Umbilical cord (tissue), 2 donors: Measurements from ENCODE around the gene BTBD1. TPM values are rescaled to one million over a fixed set of nuclear protein-coding genes. Genes with fewer than 3 reads are reported as not detected.
A peak's percentile ranks its signal among the peaks of the same experiment; 100 is the strongest.

Experiments used
- DNase-seq: peaks from one replicate; pipeline ENCODE4 v3.0.0-alpha.2; 2015; ENCODE audit warnings: low spot score
- total RNA-seq: library from RNA; depleted of rRNA; stranded (reverse); fragments of >200 nt; gene quantifications from one replicate; pipeline ENCODE4 v1.2.3, GENCODE V29; 2014; ENCODE audit warnings: low replicate concordance; ENCODE audit not compliant: insufficient read depth

Gene BTBD1
- total RNA-seq, result 65.5 TPM

DNA sequence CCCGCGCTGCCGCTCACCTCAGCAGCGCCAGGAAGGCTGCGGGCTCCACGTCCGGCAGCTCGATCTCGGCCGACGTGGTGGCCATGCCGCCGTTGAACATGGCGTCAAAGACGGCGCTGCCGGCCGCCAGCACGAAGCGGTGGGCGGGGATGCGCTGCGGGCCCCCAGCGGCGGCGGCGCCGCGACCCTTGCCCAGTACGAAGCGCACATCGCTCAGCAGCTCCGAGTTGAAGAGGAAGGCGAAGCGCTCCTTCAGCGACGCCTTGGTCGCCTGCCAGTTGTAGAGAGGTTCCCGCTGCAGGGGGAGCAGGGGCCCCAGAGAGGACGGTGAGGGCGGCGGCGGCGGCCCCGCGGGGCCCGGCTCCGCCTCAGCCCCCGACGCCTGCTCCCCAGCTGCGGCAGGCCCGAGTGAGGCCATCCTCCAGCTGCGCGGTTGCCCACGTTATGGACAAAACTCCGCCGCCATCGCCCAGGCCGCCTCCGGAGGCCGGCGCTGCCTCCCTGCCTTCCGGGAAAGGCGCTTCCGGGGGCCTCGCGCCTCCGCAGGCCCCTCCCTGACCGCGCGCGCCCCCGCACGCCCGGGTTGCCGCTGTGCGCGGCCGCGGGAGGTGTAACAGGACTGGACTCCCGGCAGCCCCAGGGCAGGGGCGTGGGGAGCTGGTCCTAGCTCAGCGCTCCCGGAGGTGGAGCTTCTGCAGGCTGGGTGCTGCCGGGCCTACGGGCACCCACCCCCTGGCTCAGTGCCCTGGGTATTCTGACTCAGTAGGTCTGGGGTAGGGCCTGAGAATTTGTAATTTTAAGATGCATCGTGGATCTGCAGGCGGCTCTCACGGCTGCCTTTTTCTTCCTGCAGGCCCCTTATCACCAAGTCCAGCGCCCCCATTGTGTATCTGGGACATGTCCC, at the start of gene BTBD1:
Gene BTBD1 (minus strand): TSS at position 519 of the 904 bp plus-strand sequence. CDS start 101 bp downstream, at position 418.
- peak; percentile 98 for DNase-seq

DNA sequence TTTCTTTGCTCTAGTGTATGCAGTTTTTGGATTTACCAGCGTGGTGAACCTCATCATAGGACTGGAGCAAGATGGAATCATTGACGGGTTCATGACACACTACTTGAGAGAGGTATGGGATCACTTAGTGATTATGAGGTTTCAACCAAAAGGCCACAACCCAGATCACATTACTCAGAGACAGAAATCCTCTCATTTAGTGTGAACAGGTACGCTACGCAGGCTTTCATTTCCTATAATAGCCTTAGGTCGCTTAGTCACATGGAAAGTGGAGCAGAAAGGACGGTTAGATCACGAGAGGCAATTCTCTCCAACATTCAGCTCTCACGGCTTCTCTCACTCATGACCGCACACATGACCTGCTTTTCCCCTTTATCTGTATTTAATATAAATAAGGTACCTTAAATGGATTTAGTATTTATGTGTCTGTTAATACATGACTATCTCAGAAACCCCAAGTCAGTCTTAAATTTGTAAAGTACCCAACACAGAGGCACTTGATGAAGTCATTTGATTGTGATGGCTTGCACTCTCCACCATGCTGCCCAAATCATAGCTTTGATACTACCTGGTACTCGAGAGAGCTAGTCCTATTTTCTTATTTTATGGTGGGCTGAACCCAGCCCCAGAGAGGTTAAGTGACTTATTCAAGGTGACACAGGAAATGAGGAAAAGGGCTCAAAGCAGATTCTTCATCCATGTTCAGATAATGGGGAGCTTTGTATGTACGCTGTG, 48.9 kb upstream of the BTBD1 start:
- DNase-seq, result no peak

DNA sequence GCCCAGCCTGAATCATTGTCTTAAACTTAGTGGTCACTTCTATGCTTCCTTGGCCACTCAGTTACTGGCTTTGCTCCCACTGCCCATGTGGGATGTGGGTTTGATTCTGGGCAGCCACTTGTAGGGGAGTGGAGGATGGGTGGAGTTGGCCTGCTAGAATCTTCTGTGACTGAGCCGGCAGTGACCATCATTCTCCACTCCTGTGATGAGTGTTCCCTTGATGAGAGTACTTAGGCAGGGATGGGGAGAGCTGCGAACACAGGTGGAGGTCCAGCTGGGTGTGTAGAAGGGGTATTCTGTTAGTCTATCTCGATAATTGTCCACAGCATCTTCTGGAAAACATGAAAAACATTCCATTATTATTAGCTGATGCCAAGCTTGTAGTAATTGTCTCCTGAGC, 48.4 kb upstream of the BTBD1 start:
- no peak for DNase-seq

DNA sequence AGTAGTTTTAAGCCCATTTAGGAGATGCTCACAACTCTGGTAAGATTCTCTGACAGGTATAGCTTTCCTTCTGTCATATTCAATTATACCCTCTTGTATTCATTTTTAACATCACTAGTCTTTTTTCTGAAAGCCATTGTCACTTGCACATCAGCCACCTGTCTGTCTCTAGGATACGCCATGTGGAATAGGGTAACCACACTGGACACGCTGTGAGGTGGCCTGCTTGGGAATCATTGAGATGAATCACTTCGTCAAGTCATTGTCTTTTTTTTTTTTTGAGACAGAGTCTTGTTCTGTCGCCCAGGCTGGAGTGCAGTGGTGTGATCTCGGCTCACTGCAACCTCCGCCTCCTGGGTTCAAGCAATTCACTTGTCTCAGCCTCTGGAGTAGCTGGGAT, 47.8 kb upstream of the BTBD1 start:
- DNase-seq, result no peak

DNA sequence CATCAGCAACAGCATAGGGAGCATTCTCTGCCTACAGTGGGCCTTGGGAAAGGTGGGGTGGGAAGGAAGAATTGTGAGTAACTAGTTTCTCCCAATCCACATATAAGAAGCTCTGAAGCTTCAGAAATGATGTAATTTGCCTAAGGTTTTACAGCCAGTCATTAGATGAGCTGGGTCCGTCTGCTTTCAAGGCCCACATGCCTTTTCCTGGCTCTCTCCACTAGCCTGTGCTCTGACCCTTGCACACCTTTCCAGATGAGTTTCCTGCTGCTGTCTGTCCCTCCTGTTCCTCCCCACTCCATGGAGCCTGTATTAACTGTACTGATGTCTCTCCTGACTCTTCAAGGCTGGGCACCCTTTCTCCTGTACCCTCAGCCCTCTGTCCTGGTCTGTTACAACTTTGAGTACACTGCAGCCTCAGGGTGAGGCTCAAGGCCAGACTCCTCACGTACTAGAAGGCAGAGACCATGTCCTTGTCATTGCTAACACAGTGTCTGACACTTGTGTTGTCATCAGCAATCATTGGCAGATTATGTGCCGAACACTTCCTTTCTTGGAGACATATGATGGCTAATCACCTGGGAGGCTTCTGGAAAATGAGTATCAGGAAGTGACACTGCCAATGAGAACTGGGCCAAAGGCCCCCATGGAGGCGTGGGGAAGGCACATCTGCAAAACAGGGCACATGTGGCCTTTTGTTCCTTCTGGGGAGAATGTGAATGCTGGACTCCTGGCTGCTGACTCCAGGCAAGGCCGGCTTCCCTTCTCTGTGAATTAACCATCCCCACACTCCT, 47.0 kb upstream of the BTBD1 start:
- no peak for DNase-seq

DNA sequence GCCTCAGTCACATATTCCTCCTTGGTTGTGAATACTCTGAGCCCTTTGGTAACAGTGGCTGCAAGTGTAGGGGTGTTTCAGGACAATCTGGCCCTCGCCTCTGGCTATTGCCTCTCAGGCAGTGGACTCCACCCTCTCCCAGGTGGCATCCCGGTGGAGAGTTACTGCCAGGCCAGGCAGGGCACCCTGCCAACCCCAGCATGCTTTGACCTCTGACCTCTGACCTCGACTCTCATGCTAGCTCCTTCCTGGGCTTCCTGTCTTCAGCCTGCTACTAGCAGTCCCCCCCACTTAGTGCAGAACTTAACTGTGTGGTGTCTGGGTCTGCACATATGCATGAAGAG, 45.9 kb upstream of the BTBD1 start:
- DNase-seq, result no peak

DNA sequence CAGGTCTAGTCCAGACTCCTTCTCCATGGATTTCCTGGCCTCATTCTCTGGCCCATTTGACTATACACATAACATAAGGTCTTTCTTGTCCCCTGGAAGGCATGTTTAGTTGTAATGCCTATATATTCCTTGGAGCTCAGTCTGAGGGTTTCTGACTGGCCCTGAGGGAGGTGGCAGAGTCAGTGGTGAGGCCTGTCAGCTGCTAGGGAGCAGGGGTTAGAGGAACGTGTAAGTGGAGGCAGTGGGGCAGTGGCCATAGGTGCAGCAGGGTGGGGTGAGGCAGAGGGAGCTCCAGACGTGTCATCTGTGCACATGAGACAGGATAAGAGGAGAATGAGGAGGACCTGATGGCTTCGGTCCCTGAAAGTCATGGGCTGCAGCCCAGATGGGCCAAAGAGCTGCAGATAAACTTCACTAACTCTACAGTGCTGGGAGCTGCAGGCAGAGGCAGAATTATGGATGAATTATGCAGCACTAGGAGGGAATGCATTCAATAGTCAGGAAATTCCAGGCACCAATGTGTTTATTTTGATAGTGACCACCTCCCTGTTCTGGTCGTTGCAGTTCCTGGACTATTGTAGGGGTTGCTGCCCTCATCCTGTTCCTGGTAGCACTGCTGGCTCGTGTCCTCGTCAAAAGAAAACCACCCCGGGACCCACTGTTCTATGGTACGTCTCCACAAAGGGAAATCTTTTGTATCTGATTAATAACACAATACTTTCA, 45.3 kb upstream of the BTBD1 start:
- DNase-seq, result peak; percentile 38

DNA sequence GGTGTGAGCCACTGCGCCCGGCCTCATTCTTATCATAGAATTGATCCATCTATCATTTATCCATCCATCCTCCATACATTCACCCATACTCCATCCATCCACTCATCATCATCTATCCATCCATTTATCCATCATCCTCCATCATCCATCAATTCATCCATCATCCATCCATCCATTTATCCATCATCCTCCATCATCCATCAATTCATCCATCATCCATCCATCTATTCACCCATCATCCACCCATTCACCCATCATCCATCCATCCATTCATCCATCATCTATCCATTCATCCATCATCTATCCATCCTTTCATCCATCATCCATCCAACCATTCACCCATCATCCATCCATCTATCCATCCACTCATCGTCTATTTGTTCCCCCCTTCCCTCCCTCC, 44.1 kb upstream of the BTBD1 start:
- DNase-seq, result no peak

DNA sequence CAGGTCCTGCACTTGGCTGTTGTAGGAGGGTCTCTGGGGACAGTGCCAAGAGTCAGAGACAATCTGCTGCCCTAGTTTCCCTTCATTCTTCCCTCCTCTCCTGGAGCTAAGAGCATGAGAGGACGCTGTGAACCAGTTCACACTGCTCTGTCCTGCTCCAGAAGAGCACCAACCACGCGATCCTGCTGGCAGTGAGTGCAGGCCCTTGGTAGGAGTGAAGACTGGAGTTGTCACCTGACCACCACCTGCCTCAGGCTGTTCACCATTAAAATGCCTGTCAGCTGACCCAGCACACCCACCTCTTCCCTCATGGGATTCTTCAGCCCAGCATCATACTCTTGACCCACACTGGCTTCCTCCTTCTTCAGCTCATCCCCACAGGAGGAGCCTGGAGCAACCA, 43.3 kb upstream of the BTBD1 start:
- no peak for DNase-seq

DNA sequence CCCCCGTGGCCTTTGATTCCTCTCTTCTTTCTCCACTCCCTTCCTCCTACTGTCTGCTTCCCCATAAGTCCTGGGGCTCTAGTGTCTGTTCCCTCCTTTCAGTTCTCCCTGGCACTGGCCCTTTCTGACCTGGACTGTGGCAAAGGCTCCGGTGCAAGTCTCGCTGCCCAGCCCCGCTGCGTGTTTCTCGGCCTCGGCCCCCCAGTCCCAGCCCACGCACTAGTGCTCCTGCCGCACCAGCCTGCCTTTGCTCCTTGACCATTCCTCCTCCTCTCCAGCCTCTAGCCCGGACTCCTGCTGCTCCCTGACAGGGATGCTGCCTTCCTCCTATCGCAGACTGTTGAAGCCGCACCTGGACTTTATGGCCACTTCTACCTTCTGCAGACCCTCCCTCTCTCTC, 42.5 kb upstream of the BTBD1 start:
- DNase-seq, result no peak

DNA sequence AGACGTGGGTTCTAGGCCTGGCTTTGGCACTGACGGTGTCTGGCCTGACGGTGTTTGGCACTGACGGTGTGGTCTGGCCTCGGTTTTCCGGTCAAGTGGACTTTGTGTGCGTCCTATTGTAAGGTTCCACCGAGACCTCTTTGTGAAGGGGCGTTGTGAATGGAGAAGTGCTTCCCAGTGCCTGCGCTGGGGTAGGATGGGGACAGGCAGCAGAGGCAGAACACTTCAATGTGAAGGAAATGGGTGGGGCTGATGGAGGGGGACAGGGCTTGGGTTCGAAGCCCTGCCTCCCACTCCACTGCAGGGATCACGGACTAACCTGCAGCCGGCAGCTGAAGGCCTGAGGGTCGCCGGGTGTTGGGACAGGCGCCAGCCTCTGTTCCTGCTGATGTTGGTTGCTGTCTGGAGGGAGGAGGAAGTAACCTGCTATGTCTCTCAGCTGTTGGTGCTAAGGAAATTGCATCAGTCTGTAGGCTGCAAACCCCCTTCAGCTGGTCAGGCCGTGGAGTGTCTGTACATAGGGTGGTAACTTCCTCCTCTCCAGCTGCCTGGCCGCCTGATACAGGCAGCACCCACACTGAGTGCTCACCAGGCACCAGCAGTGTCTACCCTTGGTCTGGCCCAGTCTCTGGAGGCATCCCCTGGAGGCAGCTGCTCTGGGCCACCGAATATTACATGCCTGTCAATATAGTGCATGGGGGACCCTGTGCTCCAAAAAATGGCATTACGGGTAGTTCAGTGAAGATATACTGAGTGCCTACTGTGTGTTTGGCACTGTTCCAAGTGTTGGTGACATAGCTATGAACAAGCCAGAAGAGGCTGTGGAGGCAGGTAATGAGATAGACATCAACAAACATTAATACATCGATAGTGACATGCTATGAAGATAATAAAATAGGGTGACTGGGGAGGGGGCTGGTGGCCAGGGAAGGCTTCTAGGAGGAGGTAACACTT, 41.5 kb upstream of the BTBD1 start:
- DNase-seq, result peak; percentile 55

DNA sequence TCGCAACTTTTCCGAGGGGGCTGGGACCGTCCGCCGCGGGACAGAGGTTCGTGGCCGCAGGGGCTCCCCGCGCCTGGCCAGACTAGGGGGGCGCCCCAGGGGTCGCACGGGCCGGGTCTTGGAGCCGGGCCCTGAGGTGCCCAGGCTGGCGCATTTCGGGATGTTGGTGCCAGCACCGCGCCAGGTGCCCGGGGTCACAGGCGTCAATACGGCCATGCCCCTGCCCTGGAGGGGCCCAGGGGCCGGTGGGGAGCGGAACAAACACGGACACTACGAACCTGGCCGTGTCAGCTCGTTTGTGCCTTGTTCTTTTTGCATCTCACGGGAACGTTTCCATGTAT, 40.8 kb upstream of the BTBD1 start:
- no peak for DNase-seq

DNA sequence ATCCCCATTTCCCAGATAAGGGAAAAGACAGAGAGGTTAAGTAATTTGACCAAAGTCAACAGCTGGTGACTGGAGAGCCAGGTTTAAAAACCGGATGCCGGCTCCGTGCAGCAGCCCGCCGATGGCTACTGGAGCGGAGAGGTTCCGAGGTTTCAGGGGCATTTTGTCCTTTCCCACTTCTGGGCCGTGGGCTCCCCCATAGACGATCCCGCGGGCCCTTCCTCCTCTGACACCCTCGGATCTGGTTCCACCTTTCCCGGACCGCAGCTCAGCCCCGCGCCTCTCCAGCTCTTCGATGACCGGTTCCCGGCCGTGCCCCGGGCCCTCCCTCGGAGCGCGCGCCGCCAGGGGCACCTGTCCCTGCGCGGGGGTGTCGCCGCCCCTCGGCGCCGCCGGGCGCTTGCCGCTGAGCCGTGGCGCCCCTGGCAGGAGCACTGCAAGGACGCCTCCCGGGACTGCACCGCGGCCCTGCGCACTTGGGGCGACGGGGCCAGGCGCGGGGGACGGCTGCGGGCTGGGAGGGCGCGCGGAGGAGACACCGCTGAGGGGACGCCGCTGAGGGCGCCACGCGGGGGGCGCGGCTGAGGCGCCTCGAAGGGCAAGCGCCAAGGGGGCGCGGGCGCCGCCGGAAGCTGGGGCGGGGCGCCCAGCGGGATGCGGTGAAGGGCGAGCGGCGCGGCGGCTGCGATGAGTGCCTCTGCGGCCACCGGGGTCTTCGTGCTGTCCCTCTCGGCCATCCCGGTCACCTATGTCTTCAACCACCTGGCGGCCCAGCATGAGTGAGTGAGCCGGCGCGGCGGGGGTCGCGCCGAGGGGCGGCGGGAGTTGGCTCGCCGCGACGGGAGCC, 40.2 kb upstream of the BTBD1 start, which contains the start of gene TM6SF1:
Gene TM6SF1 (plus strand): TSS at position 652 of the 847 bp plus-strand sequence. CDS start 36 bp downstream, at position 688.
- no peak for DNase-seq

DNA sequence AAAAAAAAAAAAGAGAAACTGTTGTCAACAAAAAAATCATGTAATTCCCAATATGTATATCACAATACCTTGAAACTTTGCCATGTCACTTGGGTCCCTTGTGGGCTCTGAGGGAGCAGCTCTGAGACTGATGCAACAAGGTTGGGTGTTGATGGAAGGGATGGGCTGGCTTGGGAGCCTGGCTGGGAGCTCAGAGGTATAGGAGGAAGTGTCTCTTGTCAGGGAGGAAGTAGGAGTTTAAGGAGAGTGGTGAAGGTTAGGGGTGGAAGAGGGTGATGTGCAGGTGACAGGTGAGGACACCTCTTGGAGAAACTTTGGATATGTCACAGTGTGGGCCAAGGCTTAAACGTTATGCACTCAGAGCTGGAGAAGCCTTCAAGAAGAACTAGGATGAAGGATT, 38.4 kb upstream of the BTBD1 start:
- no peak for DNase-seq

DNA sequence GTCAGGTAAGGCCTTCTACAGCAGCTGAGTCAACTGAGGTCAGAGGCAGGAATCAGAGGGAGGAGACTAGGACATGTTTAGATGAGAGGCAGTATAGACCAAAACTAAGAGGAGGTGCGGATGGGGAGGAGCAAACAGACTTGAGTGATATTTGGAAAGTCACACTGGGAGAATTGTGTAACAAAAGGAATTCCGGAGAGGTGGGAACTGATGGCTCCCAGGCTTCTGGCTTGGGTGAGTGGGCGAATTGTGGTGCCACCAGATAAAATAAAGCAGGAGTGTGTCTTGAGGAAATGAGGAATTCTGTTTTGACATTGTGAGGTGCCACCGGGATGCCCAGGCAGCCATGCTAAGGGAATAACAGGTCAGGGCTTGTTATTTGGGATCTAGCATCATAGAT, 37.1 kb upstream of the BTBD1 start:
- DNase-seq, result no peak

DNA sequence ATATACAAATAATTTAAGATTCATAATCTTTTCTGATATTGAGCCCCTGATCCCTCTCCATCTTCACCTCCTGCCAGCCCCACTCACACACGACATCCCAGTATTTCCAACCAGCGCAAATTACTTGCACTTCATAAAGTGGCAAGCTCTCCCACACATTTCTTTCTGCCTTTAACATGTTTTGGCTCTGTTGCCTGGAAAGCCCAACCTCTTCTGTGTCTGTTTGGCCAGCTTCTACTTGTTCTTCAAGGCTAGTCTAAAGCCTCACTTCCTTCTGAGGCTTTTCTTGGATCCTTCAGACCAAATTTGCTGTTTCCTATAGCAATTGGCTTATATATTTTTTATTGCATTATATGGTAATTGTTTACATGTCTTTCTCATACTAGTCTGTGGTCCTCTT, 35.3 kb upstream of the BTBD1 start:
- no peak for DNase-seq

DNA sequence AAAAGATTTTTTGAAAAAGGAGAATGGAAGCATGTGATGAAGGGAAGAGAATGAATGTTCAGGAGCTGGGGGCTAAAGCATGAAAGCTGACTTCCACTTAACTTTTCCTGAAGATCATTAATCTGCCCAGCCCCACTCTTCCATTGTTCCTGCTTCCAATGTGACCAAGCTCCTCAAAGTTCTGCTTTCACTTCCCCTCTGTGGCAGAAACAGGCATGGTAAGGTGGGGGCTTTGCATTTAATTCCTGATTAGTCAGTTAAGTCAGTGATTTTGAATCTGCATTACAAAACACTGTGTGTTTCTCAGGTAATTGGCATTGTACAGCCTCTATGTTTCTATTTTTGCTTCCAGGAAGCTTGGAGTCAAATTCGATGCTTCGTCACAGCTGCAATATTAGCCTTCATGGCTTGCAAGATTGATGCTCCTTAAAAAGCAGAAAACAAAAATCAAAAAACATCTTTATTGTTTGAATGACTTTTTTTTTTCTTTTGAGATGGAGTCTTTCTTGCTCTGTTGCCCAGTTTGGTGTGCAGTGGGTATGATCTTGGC, 33.1 kb upstream of the BTBD1 start:
- DNase-seq, result peak; percentile 35

DNA sequence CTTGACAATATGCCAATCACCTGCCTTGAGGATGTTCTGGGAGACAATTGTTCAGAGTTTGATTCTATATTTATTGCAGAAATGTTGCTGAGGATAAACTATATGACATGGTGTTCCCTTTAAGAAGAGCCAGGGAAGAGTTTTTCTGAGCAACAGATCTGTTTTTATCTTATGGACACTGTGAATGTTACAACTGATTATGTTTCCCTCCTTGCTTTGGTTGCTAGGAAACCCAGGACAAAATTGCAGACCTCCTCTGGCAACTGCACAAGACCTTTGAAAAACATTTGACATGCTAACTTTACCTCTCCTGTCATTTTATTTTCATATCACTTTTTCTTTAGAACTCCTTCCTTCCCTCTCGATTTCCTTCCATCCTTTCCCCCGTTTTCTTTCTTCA, 32.2 kb upstream of the BTBD1 start:
- DNase-seq, result no peak

DNA sequence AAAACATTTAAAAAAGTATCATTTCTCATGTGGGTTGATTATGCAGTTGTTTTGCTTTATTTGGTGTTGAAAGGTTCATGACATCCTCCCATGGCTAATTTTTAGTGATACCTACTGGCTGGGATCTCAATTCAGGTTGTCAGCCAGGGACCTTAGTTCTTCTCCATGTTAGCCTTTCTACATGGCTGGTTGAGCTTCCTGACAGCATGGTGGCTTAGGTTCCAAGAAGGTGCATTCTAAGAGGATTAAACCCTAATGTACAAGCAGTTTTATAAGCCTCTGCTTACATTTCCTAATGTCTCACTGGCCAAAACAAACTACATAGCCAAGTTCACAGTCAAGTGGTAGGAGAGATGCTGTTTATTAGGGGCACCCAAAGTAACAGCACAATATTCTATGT, 31.0 kb upstream of the BTBD1 start:
- DNase-seq, result no peak
